Amniotic epithelial cell (primary cell): ENCODE data around the gene GAPDH.
"Not testable (repeated sequence)": the region's sequence is repeated elsewhere in the genome, so short reads cannot be mapped to it uniquely, and the experiment has no call there.

Experiments used
- DNase-seq: peaks from one replicate; pipeline ENCODE4 v3.0.0-alpha.2; 2010; ENCODE audit warnings: low read depth

GAPDH gene

DNA sequence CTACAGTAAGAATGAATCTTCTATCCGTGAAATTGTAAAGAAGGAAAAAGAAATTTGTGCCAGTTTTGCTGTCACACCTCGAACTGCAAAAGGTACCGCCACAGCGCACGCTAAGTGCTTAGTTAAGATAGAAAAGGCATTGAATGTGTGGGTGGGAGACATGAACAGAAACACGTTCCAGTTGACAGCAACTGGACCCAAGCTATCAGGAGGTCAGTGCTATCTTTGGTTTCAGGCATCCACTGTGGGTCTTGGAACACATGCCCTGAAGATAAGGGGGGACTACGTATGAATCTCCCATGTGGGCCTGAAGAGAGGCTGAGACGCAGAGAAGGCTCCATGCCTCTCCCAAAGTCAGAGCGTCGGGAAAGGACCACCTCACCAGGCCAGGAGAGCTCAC lies 11.7 kb downstream of the GAPDH start:
- DNase-seq, result no peak

DNA sequence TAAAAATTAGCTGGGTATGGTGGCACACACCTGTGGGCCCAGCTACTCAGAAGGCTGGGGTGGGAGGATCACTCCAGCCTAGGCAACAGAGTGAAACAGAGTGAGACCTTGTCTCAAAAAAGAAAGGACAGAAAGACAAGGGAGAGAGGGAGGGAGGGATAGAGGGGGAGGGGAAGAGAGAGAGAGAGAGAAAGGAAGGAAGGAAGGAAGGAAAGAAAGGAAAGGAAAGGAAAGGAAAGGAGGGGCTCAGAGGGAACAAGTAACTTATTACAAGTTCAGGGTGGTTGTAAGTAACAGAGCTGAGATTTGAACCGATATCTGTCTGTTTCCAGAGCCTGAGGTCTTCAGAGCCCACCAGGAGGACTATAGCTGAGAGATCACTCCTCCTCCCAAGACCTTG lies 13.2 kb downstream of the GAPDH start:
- DNase-seq, result no peak

DNA sequence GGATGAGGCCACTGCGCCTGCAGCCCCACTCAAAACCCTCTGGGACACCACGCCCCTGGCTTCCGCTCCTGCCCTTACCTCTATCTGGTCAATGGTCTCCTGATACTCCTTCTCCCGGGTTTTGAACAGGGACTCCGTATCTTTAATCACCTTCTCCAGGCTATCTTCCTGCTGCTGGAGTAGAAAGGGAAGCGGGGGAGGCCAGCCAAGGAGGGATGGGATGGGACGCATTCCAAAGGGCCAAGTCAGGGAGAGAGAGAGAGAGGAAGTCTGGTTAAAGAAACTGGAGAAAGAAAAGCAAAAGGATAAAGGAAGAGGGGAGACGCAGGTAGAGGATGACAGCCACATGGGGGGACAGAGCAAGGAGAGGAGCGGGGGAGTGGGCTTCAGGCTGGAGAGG lies 13.7 kb downstream of the GAPDH start:
- DNase-seq, result peak; percentile 91

DNA sequence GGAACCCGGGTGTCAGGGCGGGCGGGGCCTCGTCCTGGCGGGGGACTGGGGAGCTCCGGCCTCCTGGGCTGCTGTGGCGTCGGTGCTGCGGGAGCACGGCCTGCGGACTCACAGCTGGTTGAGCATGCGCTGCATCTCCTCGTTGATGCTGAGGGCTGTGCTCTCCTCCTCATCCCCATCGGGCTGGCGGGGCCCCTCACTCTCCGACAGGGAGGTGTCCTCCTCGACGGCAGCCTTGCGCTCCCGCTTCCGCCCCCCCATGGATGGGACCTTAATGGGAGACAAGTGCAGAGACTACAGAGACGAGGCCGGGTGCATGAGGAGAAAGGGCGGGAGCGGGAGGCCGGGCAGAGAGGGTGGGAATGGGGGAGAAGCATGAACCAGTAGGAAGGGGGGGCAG lies 14.2 kb downstream of the GAPDH start:
- no peak for DNase-seq

DNA sequence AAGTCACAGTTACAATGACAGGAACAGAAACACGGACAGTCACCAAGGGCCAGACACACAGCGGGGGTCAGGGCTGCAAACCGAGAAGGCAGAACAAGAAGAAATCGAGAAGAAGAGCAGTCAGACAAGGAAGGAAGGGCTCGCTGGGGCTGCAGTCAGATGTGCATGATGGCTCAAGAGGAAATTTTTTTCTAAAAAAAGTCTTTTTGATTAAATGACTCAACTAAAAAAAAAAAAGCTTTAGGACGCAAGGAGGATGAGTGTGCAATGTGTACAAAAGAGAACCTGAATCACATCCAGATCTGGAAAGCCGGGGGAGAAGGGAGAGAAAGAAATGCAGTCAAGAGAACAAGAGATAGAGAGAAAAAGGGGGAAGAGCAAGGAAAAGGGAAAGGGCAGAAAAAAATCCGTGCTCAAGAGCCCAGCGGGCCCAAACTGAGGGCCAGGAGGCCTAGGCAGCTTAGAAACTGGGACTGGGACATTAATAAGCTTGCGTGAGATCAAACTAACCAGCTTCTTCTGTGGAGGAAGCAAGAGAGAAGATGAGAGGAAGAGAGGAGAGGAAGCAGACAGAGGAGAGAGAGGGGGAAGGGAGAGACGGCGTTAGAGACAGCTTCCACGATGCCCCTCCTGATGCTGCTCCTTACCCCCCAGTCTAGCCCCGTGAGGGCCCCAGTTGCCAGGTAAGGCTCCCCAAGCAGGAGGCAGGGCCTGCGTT lies 14.8 kb downstream of the GAPDH start:
- DNase-seq, result peak; percentile 92

DNA sequence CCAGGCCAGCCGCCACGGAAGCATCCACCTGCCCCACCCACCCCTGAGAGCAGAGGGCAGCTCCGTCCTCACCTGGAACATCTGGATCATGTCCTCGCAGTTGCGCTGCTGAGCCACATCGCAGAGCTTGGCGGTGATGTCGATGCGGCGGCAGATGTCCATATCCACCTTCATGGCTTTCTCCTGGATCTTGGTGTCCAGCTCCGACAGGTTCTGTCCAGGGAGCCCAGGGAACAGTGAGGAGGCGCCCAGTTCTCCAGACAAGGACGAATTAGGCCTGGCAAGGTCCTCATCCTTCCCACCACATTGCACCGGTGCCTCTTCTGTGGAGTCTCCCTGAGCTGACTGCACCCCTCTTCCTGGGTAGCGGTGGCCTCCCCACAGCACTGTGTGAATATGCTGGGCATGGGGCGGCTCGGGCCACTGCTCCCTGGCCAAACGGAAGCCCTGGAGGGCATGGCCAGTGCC lies 15.4 kb downstream of the GAPDH start:
- DNase-seq, result no peak

DNA sequence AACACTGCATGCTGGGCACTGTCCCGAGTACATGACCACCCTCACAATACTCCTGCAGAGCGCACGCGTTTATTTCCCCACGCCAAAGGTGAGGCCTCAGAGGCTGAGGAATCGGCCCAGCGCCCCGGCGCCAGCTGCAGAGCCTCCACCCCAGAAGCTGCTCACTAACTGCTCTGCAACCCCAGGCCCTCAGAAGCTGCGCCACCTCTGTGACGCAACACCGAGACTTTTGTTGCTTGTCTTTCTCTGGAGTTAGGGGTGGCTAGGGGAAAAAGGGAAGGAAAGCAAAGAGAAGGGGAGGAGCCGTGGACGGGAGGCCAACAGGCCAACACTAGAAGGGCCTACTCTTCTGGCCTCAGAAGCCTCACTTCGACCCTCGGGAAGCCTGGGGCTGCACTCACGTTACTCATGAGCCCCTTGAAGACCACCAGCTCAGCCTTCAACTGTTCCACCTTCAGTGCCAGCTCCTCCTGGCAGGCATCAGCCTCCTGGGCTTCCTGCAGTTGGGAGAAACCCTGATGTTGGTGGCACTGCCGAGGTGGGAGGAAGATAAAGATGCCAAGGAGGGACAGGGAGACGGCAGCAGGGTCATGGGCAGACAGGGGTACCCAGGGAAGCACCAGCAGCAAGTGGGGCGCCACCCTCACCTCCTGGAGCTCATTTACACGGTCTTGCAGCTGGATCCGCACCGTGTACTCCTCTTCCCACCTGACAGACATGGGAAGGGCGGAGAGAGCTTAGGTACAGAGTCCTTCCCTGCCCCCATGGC lies 16.2 kb downstream of the GAPDH start:
- no peak for DNase-seq

DNA sequence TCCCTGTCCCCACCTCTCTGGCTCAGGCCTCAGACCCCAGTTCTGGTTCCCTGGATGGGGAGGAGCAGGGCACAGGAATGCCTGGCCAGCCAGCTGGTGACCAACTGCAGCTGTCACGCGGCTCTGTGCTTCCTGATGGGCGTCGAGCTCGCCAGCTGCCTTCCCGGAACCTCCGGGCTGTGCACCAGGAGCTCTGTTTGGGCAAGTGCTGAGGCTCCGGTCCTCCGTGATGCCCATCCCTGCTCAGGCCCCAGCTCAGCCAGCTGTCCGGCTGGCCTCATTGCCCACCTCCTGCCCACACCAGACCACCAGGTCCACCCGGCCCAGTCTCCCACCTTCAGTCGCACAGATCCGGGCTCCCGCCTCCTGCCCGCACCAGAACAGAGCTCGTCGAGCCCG lies 16.7 kb downstream of the GAPDH start:
- no peak for DNase-seq

DNA sequence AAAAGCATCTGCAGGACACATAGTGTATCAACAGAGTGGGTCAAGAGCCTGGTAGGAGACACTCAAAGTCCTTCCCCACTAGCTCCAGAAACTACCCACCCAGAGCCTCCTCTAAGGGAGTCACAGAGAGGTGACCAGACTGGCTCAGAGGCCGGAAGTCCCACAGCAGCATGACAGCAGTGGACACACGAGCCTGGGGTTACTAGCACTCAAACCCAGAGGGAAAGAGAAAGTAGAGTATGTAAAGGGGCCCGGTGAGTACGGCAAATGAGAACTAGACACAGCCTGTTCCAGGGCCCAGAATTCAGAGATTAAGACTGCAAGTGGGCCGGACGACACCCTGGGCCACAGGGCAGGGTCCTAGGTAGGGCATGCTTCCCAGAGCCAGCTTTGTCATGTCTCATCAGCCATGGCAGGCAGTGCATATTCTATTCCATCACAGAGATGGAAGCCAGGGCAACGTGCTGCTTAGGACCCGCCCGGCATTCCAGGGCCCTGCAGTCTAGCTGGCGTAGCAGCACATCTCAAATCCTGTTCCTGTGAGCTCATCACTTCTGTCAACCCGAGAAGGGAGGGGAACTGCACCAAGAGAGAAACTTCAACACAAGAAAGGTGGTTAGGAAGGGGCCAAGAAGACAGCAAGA lies 17.3 kb downstream of the GAPDH start:
- DNase-seq, result peak; percentile 74

DNA sequence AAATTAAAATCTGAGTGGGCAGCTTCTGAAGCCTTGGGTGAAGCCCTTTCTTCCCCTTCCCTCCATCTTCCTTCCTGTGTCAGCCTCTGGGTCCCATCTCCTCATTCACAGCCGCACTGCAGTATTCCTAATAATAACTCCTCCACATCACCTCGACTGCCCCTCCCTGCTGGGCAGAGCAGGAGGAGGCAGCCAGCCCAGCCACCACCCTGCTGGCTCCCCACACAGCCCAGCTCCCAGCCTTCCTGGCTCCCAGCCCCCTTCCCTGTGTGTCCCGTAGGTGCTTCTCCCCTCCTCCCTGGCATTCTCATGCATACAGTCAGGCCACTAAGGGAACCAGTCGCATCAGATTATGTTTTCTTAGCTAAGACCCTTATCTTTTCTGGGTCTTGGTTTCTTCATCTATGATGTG lies 17.8 kb downstream of the GAPDH start:
- DNase-seq, result peak; percentile 61

DNA sequence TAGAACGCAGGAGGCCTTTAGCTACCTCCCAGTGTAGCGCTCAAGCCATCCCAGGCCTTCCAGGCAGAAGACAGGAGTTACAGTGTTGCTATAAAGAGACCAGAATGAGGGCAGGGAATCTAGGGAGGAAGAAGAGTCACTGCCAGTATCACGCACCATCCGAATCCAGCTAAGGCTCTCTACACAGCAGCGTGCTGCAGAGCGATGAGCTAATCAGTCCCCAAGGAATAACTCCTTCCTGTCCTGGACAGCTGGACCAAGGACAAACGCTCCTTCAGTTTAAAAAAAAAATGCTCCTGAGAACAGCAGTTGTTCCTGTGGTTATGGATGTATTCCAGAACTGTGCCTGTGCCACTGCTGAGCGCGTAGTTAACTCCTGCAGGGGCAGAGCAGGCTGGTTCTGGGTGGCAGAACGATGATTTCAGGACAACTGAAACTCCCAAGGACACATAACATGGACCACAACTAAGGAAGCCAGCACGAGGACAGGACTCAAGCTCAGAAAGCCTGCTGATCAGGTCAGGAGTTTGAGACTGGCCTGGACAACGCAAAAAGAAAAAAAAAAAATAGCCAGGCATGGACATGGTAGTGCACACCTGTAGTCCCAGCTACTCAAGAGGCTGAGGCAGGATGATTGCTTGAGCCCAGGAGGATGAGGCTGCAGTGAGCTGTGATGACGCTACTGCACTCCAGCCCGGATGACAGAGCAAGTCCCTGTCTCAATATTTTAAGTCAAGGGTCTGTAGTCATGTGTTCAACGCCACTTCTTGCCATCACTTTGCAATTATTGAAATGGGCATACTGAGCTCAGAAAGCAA lies 18.9 kb downstream of the GAPDH start:
- DNase-seq, result peak; percentile 44

DNA sequence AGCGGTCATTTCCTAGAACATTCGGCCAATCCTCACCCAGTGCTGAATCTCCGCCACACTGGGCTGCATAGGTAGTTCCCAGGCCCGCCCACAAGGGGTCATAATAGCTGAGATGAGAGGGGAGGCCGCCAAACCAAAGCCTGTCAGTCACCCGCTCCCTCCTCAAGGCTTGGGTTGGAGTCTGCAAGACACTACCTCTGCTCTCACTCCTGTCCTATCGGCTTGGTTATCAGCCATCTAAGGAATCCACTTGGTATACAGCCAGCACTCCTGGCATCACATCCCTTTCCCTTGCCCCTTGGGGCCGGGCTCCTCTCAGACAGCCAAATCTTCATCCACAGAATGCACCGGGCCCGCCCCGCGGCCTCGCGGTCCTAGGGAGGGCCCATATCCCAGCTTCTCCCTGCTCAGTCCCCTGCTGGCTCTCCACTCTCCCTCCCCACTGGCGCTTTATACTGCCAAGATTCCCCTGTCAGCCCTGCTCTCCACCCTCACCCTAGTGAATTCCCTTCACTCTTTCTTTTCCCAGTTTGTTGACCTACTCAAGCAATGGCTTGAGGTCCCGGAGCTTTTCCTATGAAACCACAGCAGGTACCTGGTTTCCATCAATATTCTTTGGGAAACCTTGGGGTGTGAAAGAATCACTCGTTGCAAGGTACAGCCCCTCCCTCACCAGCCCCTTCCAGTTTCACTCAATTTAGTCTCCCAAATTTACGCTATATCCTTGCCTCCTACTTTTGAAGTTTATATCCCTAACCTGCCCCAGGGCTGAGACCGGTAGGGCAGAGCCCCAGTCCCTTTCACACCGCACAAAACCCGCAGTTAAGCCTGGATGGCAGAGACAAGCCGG lies 20.1 kb downstream of the GAPDH start:
- DNase-seq, result peak; percentile 79

DNA sequence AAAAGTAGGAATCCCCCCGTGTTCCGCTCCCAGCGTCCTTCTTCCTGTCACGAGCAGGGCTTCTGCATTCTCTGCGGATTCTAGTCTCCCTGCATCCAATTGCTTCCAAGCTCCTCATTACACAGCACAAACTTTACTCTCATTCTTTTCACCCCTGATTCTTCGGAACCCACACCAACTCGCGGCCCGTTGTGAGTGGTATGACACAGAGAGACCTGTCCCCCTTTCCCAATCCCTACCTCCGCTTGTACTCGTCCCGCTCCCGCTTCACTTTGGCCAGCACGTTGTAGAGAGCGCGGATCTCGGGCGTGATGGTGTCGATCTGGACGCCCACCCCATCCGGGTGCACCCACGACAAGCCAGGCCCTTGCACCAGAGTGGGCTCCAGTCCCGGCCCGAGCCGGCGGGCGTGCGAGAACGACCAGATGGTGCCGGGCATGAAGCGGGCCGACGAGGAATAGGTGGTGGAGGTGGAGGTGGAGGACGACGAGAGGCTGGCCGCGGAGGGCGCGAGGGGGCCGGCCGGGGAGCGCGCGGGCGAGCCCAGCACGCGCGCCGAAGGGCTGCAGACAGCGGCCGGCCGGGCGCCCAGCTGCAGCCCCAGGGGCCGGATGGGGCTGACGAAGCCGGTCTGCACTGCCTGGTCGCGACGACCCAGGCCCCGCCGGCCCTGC lies 20.8 kb downstream of the GAPDH start:
- no peak for DNase-seq

DNA sequence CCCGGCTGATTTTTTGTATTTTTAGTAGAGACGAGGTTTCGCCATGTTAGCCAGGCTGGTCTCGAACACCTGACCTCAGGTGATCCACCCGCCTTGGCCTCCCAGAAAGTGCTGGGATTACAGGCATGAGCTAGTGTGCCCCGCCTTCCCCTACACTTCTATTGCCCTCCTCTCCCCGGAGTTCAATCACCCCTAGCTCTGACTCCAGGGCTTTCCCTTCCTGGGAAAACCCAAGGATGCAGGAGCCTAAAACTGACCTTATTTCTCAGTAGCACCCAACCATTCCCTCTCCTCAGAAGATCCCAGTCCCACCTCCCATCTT lies 22.1 kb downstream of the GAPDH start:
- DNase-seq, result not testable (repeated sequence)

DNA sequence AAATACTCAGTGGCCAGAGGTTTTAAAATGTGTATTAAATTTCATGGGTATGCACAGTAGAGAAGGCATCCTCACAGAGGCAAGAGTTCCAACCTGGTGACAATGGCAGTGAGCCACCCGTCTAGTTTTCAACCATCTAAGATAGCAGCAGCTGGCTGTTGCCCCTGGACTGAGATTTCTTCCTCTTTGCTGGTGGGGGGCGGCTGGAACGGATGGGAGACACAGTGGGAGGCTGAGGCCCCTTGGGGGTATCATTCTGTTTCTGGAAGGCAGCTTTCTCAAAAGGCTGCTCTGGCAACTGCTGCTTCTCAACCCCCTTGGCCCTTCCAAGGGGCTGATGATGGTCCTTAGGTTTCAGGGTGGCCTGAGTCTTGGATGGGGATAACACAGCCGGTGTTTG lies 22.5 kb downstream of the GAPDH start:
- DNase-seq, result no peak

DNA sequence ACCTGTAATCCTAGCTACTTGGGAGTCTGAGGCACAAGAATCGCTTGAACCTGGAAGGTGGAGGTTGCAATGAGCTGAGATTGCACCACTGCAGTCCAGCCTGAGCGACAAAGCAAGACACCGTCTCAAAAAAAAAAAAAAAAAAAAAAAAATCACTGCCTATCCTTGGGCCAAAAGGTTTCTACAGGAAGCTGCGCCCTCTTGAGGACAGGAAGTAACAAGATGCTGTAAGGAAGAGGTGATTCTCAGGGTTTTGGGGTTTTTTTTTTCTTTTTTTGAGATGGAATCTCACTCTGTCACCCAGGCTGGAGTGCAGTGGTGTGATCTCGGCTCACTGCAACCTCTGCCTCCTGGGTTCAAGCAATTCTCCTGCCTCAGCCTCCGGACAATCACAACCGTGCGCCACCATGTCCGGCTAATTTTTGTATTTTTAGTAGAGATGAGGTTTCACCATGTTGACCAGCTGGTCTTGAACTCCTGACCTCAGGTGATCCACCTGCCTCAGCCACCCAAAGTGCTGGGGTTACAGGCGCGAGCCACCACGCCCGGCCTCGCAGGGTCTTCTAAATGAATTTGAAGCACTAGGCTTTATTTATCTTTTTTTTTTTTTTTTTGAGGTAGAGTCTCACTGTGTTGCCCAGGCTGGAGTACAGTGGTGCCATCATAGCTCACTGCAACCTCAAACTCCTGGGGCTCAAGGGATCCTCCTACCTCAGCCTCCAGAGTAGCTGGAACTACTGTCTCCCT lies 23.9 kb downstream of the GAPDH start:
- peak; percentile 71 for DNase-seq

DNA sequence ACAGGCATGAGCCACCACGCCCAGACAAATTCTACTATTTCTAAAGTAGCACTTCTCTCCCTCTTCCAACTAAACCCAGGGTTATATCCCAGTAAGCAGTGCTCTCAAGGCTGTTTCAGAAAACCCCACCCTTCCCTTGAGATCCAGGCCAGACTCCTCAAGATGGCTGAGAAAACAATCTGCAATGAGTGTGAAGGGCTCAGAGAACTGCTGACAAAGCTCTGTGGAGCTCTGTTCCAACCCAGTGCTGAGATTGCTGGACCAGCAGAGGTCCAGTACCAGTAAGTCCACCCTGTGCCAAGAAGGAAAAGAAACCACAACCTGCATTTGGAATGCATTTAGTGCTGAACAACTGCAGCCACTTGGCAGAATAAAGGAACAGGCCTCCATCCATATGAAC lies 25.2 kb downstream of the GAPDH start:
- no peak for DNase-seq

DNA sequence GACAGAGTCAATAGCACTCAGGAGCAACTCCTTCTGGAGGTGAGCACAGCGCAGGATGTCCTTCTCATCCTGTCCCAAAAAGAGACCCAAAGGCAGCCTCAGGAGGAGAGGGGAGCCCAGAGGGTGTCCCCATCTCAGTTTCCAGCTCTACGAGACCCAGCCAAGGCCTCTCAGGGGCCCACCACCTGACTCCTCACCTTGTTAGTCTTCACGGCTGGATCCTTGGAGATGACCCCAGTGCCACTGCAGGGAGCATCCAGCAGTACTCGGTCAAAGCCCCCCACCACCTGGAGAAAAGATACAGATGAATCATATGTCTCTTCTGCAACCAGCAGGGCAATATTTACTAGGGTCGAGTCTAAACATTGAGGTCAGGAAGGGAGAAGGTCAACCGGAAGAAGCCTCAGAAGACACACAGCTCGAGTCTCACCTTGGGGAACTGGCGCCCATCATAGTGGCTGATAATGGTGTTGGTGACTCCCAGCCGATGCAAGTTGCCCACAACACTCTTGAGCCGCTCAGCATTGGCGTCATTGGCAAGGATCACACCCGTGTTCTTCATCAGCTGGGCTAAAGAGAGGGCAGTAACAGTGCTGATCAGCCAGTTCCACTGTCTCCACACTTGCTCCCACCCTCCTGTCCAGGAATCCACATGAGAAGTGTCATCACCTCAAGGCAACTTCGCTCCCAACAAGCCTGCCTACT lies 26.3 kb downstream of the GAPDH start:
- DNase-seq, result no peak

DNA sequence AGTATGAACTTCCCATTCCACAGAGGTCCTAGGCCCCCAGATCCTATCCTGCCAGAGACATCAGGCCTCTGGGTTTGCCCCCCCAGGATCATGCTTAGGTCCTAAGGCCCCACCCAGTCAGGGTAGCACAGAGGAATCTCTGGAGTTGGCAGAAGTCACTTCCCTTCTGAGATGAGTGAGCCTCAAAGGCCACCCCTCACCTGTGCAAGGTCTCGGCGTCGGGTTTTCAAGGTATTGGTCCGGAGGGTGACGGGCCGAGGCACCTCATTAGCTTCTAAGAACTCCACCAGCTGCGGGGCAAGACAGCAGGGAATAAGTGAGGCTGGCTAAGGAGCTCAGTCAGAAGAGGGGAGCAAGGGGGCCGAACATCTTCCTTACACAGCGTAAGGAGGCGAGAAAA lies 28.6 kb downstream of the GAPDH start:
- no peak for DNase-seq
